Prostate gland (tissue), 2 donors: Measurements from ENCODE around the gene RTN4R. TPM values are rescaled to one million over a fixed set of nuclear protein-coding genes. Genes with fewer than 3 reads are reported as not detected.
"Not testable (repeated sequence)": the region's sequence is repeated elsewhere in the genome, so short reads cannot be mapped to it uniquely, and the experiment has no call there.

Experiments
- DNase-seq: peaks from one replicate; pipeline ENCODE4 v3.0.0-alpha.2; 2019; ENCODE audit warnings: low spot score
- H3K27ac ChIP-seq, 2 donors: fragments of 200-600 bp; sonication (generic); 2 replicates each; pipeline ENCODE4 v1.5.1; 2017 to 2019
- H3K27me3 ChIP-seq: fragments of 200-600 bp; sonication (generic); replicated peaks from 2 replicates; pipeline ENCODE4 v1.5.1; 2019; ENCODE audit not compliant: insufficient read depth
- H3K36me3 ChIP-seq, 2 donors: fragments of 200-600 bp; sonication (generic); 1 replicate in 1 of 2; 2 replicates in 1 of 2; pipeline versions ENCODE4 v1.5.1 to v1.8.1; 2017 to 2019
- H3K4me1 ChIP-seq: fragments of 200-600 bp; sonication (generic); replicated peaks from 2 replicates; pipeline ENCODE4 v1.5.1; 2019
- H3K4me3 ChIP-seq, 2 donors: fragments of 200-600 bp; sonication (generic); 2 replicates each; pipeline ENCODE4 v1.5.1; 2017 to 2019
- H3K9me3 ChIP-seq: fragments of 200-600 bp; sonication (generic); 2 replicates; pipeline ENCODE4 v1.5.1; 2017
- CTCF ChIP-seq, 4 experiments: fragments of 200-600 bp in 2 of 4; fragments of 450-650 bp in 2 of 4; sonication (generic) in 2 of 4; IDR thresholded peaks; 1 replicate in 3 of 4; 2 replicates in 1 of 4; pipeline ENCODE4 v1.5.1; 2016 to 2019; ENCODE audit warnings: antibody characterized with exemption in 4 of 4, mild to moderate bottlenecking in 2 of 4, moderate library complexity in 2 of 4
- POLR2A ChIP-seq: fragments of 450-650 bp; IDR thresholded peaks from one replicate; pipeline ENCODE4 v1.6.1; 2016; ENCODE audit warnings: antibody characterized with exemption, mild to moderate bottlenecking
- POLR2AphosphoS5 ChIP-seq: sonication (generic); formaldehyde crosslinking; IDR thresholded peaks from one replicate; pipeline ENCODE4 v1.6.1; 2017; ENCODE audit warnings: antibody characterized with exemption
- WGBS: methylation state at CpG from one replicate; pipeline ENCODE4 v1.1.5; 2018; 5-methylcytosine and 5-hydroxymethylcytosine counted together
- intact Hi-C: fragments of 100-400 bp; cut with DNase I; formaldehyde crosslinking; loops from one replicate; pipeline ENCODE4 v1.14.2; 2022
- total RNA-seq, 2 donors: library from RNA; depleted of rRNA; stranded (reverse); fragments of >200 nt; gene quantifications; one replicate each; pipeline ENCODE4 v1.1.0, GENCODE V29; 2016

Gene RTN4R
- total RNA-seq, 2 donors from 2014 or later, result 4.4 to 6.0 TPM

DNA sequence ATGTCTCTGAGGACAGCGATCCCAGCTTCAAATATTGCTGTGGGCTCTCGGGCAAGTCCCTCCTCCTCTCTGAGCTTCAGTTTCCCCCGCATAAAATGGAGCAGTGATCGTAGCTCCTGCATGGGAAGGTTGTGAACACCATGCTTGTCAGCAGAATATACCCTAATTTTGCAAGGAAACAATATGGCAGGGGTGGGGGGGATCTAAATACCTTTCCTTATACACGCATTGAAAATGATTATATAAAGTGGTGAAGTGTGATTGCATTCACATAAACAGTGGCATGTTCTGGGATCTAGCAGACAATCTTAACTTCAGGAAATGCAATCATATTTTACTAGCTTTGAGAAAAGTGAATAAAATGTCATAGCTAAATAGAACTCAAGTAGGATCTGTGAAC, 24.0 kb upstream of the RTN4R start:
- intact Hi-C loops, result no loop called here
- DNase-seq, result no peak
- Histone ChIP-seq H3K36me3 (no peaks in the 10 kb centered on the region), H3K4me3 (no peak overlapping the region), H3K4me1 (no peaks in the 10 kb centered on the region), H3K27ac (no peak overlapping the region), H3K27me3 (no peaks in the 10 kb centered on the region), H3K9me3 (no peaks in the 10 kb centered on the region)
- 84% methylated on average over 5 of the region's 5 CpGs for WGBS
- no peak for TF ChIP-seq CTCF (IDR thresholded peaks at IDR 0.05)
- TF ChIP-seq POLR2AphosphoS5, result no peak
- no peak for TF ChIP-seq POLR2A

DNA sequence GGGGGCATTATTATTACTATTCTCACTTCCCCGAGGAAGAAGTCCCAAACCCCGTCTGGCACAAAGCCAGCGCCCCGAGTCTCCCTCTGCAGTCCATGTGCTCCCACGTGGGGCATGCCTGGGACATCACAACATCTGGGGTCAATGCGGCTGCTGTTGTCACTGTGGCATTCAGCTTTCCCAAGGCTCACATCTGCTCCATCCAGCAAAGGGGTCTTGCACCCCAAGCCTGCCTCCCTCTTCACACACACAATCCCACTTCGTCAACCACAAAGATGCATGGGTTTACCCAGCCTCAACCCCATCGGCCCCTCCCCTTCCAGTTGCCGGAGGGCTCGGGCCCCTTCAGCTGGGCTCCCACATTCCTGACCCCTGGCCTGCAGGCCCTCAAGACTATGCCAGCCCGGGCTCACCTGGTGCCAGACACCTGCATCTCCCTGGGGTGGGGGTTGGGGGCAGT, 23.5 kb upstream of the RTN4R start:
- 57% methylated on average over 11 of the region's 11 CpGs for WGBS
- intact Hi-C loops, result no loop called here
- Histone ChIP-seq H3K4me3 (no peak overlapping the region), H3K36me3 (no peaks in the 10 kb centered on the region), H3K27me3 (no peaks in the 10 kb centered on the region), H3K4me1 (no peaks in the 10 kb centered on the region), H3K27ac (no peak overlapping the region), H3K9me3 (no peaks in the 10 kb centered on the region)
- no peak for TF ChIP-seq CTCF (IDR thresholded peaks at IDR 0.05)
- no peak for DNase-seq

GRCh38 chr22:20291249-20291586, 23.1 kb upstream of the RTN4R start:
- 82% methylated on average over 5 of the region's 5 CpGs for WGBS
- DNase-seq, result no peak
- Histone ChIP-seq H3K36me3 (no peaks in the 10 kb centered on the region), H3K27ac (no peak overlapping the region), H3K27me3 (no peaks in the 10 kb centered on the region), H3K4me1 (no peaks in the 10 kb centered on the region), H3K4me3 (no peak overlapping the region), H3K9me3 (no peaks in the 10 kb centered on the region)
- intact Hi-C loops, result no loop called here
- TF ChIP-seq POLR2AphosphoS5 (no peak), CTCF (IDR thresholded peaks at IDR 0.05) (no peak), POLR2A (no peak)

GRCh38 chr22:20290578-20291248, 22.6 kb upstream of the RTN4R start:
- DNase-seq, result no peak
- H3K27me3 ChIP-seq, result no peaks in the 10 kb centered on the region
- H3K27ac ChIP-seq, result no peak overlapping the region
- H3K36me3 ChIP-seq, result no peaks in the 10 kb centered on the region
- intact Hi-C loops, result no loop called here
- H3K4me3 ChIP-seq, result no peak overlapping the region
- H3K9me3 ChIP-seq, result no peaks in the 10 kb centered on the region
- WGBS, result 84% methylated on average over 13 of the region's 13 CpGs
- no peaks in the 10 kb centered on the region for H3K4me1 ChIP-seq
- TF ChIP-seq CTCF (IDR thresholded peaks at IDR 0.05), result no peak
- TF ChIP-seq POLR2AphosphoS5, result no peak
- TF ChIP-seq POLR2A, result no peak

- no peaks in the 10 kb centered on the region for H3K36me3 ChIP-seq
- H3K27ac ChIP-seq, result no peak overlapping the region
- TF ChIP-seq CTCF (IDR thresholded peaks at IDR 0.05) (no peak), POLR2AphosphoS5 (no peak), POLR2A (no peak)
- no peak for DNase-seq
- no peaks in the 10 kb centered on the region for H3K27me3 ChIP-seq
- no peaks in the 10 kb centered on the region for H3K4me1 ChIP-seq
- H3K9me3 ChIP-seq, result no peaks in the 10 kb centered on the region
- intact Hi-C loops, result no loop called here
- WGBS, result 86% methylated on average over 9 of the region's 10 CpGs
- no peak overlapping the region for H3K4me3 ChIP-seq
Observed at GRCh38 chr22:20290045-20290392, 21.9 kb upstream of the RTN4R start.

DNA sequence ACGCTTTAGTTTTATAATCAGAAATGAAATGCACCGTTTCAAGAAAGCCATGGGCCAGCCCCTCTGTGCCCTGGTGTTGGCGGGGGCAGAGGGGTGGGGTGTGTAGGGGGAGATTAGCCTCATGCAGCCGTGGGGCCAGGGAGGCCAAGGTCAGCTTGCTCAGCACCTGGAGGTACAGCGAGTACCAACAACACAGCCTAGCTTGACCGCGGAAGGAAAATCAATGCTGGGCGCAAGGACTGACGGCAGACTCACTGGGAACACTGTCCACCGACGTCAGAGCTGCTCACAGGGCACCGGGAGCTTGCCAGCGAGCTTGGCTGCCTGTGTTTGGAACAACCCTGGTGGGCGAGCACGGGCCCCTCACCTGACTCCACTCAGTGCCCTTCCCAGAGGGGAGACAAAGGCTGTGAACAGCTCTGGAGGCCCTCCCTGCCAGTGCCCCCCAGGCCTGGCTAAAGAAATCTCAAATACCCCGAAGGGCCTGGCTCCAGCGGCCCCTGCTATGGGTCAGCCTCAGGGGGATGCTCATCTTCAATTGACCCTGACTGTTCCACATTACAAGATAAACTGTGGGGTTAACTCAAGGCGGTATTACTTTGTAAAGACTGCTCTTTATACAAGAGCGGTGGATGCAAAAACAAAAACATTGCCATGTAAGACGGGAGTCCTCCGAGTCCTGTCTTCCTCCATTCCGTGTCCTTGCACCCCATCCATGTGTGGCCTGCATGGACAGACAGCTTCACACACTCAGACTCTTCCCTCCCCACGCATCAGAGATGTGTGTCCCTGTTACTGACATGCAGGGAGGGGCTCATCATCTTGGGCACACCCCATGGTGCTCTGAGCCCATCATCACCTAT, 21.3 kb upstream of the RTN4R start:
- intact Hi-C loops, DNase-seq: not testable (repeated sequence)

DNA sequence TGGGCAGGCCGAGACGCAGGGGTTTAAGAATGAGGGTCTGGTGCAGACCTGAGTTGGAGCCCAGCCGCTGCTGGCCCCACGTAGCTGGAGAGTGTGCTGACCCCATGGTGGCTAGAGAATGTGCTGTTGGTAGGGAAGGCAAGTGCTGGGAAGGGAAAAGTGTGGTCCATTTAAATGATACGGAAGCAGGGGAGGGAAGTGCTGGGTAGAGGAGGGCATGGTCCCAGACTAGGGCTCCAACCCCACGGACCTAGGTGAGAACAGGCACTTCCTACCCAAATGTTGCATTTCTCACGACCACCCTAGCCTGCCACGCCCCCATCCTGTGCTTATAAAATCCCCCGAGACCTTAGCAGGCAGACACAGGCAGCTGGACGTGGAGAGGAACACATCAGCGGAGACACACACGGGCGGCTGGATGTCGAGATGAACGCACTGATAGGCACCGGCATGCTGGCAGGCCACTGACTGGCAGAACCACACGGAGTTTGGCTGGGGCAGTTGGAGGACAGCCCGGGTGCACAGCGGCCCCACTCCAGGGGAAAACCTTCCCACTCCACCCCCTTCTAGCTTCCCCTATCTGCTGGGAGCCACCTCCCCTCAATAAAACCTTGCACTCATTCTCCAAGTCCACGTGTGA, 18.8 kb upstream of the RTN4R start:
- H3K36me3 ChIP-seq, H3K9me3 ChIP-seq, H3K27me3 ChIP-seq, H3K4me3 ChIP-seq, H3K27ac ChIP-seq, intact Hi-C loops, H3K4me1 ChIP-seq, DNase-seq: not testable (repeated sequence)
- 61% methylated on average over 8 of the region's 20 CpGs for WGBS

More for the DNA sequence above, 21.3 kb upstream of the RTN4R start:
- not testable (repeated sequence) for H3K9me3 ChIP-seq, H3K4me3 ChIP-seq, H3K4me1 ChIP-seq, H3K36me3 ChIP-seq, H3K27me3 ChIP-seq, H3K27ac ChIP-seq
- 85% methylated on average over 23 of the region's 23 CpGs for WGBS
